Measurements from ENCODE around the gene ALX1. TPM values are rescaled to one million over a fixed set of nuclear protein-coding genes. Genes with fewer than 3 reads are reported as not detected.
A peak's percentile ranks its signal among the peaks of the same experiment; 100 is the strongest.

ALX1 gene
- total RNA-seq, 1 donor from 2014 or later: not detected

DNA sequence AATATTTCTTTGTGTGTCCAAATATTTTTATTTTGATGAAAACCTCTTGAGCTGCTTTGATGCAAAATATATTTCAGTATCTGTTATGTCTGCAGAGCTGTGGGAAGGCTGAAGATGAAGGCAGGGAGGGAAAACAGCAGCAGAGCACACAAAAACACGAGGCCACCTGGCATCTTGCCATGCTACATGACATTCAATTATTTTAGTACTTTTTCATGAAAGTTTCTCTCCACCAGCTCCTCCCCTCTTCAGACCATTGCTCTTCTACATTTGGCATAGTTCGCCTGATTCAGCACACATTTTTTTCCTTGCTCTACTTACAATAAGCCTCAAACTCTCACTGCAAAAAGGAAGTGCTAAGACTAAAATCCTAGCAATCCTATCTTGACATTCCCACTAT is 4.6 kb upstream of the ALX1 start:
- no peaks in the 10 kb centered on the region for H3K36me3 ChIP-seq
- peaks cover 20% of the 10 kb centered on the region for H3K4me1 ChIP-seq
- peaks cover 100% of the 10 kb centered on the region for H3K27me3 ChIP-seq (ENCODE audit: low read depth)
- no peaks in the 10 kb centered on the region for H3K9me3 ChIP-seq (replicated peaks)
- TF ChIP-seq, protein P1, sequence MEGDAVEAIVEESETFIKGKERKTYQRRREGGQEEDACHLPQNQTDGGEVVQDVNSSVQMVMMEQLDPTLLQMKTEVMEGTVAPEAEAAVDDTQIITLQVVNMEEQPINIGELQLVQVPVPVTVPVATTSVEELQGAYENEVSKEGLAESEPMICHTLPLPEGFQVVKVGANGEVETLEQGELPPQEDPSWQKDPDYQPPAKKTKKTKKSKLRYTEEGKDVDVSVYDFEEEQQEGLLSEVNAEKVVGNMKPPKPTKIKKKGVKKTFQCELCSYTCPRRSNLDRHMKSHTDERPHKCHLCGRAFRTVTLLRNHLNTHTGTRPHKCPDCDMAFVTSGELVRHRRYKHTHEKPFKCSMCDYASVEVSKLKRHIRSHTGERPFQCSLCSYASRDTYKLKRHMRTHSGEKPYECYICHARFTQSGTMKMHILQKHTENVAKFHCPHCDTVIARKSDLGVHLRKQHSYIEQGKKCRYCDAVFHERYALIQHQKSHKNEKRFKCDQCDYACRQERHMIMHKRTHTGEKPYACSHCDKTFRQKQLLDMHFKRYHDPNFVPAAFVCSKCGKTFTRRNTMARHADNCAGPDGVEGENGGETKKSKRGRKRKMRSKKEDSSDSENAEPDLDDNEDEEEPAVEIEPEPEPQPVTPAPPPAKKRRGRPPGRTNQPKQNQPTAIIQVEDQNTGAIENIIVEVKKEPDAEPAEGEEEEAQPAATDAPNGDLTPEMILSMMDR (IDR thresholded peaks at IDR 0.05; ENCODE audit: borderline replicate concordance): no peak
- no peak for DNase-seq
- intact Hi-C loops (cut with micrococcal nuclease): no loop called here
- no peak overlapping the region for H3K27ac ChIP-seq (replicated peaks)
- no peak overlapping the region for H3K4me3 ChIP-seq

DNA sequence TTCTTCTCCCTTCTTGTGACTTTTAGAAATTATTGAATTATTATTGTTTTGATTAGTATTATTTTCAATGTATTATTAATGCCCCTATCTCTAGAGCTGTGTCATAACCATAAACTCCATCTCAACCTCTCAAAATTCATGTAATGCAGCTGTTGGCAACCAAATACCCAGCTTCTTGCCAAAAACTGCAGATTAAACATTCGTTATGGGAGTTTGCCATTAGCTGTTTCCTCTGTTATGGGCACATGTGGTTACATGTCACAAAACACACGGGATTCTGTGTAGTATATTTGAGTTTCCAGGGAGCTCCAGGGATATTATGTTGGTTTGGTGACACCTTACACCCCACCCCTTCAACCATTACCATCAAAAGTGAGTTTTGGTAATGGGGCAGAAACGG is 2.8 kb upstream of the ALX1 start:
- no peaks in the 10 kb centered on the region for H3K9me3 ChIP-seq (replicated peaks)
- H3K36me3 ChIP-seq: no peaks in the 10 kb centered on the region
- intact Hi-C loops (cut with micrococcal nuclease): no loop called here
- H3K27ac ChIP-seq (replicated peaks): no peak overlapping the region
- peaks cover 32% of the 10 kb centered on the region for H3K4me1 ChIP-seq
- no peak overlapping the region for H3K4me3 ChIP-seq
- peaks cover 100% of the 10 kb centered on the region for H3K27me3 ChIP-seq (ENCODE audit: low read depth)
- no peak for DNase-seq
- TF ChIP-seq, protein P1 (IDR thresholded peaks at IDR 0.05; ENCODE audit: borderline replicate concordance): no peak

DNA sequence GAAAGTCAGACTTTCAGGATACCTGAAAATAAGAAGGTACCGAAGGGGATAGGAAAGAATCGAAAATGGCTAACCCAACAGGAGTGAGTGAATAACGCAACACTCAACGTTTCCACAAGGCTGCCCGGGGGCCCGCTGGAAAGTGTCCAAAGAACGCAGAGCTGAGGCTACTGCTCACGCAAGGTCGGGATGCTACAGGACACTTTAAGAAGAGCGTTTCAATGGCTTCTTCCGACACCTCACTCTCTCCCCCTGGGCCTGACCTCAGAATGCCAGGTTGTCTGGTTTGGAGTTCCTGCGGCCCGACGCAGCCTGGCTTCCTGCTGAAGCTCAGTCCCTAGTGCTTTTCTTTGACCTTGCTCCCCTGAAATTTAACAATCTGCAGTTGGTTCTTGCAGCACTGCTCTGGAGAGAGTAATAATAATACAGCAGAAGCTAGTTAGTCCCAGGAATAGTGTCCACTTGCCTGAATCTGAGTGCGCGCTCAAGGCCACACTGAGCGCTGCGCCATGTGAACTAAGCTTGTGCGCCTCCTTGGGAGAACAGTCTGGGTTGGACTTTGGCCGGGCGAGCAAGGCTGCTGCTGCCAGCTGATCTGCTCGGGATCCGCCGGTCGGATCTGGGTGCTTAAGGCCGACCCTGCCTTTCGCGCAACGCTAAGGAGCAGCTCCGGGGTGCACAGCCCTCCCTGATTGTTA is 2.0 kb upstream of the ALX1 start:
- intact Hi-C loops (cut with micrococcal nuclease): no loop called here
- H3K36me3 ChIP-seq: no peaks in the 10 kb centered on the region
- H3K4me3 ChIP-seq: no peak overlapping the region
- no peak overlapping the region for H3K27ac ChIP-seq (replicated peaks)
- H3K27me3 ChIP-seq (ENCODE audit: low read depth): peaks cover 100% of the 10 kb centered on the region
- no peaks in the 10 kb centered on the region for H3K9me3 ChIP-seq (replicated peaks)
- TF ChIP-seq, protein P1 (IDR thresholded peaks at IDR 0.05; ENCODE audit: borderline replicate concordance): no peak
- no peak for DNase-seq
- peaks cover 32% of the 10 kb centered on the region for H3K4me1 ChIP-seq

DNA sequence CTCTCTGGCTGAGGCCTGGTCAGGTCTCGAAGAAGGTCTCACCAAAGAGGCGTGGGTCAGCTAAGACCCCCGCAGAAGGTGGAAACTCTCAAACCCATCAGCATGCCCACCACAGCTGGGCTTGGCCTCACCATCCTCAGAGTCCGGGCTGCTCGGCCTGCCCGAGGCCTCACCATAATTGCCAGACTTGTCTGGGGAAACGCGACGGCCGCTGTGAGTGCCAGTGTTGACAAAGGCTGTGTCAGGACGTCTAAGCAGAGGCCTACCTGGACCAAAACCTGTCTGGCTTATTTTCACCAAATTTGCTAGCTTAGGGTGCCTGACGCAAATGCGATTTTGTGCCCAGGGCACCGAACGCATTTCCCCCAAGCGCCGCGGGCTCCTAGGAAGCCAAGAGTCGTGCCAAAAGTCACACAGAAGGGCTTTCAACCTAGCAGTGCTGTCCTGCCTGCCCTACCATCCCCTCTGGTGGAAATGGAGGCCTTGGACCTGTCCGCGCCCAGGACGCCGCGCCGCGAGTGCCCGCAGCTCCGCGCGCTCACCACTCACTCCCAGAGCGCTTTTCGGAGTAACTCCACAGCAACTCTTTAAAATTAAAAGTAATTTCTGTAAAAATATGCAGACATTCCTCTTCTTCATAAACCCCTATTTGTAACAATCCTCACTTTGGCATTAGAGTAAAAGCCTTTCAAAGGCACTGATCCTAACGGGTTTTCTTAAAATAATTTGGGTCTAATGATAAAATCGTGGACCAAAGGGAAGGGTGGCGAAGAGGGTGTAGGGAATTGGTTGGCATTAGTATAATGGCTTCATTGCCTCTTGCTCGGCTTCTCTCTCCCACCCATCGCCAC is 1.2 kb upstream of the ALX1 start:
- TF ChIP-seq, protein P1 (IDR thresholded peaks at IDR 0.05; ENCODE audit: borderline replicate concordance): no peak
- Histone ChIP-seq H3K27ac (replicated peaks) (no peak overlapping the region), H3K4me3 (peak overlapping the region; percentile 60), H3K36me3 (no peaks in the 10 kb centered on the region), H3K4me1 (peaks cover 26% of the 10 kb centered on the region), H3K9me3 (replicated peaks) (no peaks in the 10 kb centered on the region), H3K27me3 (ENCODE audit: low read depth) (peaks cover 100% of the 10 kb centered on the region)
- intact Hi-C loops (cut with micrococcal nuclease): no loop called here
- DNase-seq: no peak

GRCh38 chr12:85279449-85280164 is 413 bp upstream of the ALX1 start:
- H3K4me1 ChIP-seq: peaks cover 26% of the 10 kb centered on the region
- H3K27me3 ChIP-seq (ENCODE audit: low read depth): peaks cover 100% of the 10 kb centered on the region
- intact Hi-C loops (cut with micrococcal nuclease): no loop called here
- H3K36me3 ChIP-seq: no peaks in the 10 kb centered on the region
- H3K9me3 ChIP-seq (replicated peaks): no peaks in the 10 kb centered on the region
- DNase-seq: peak; percentile 11
- H3K4me3 ChIP-seq: peak overlapping the region; percentile 60
- TF ChIP-seq, protein P1 (IDR thresholded peaks at IDR 0.05; ENCODE audit: borderline replicate concordance): no peak
- H3K27ac ChIP-seq (replicated peaks): no peak overlapping the region

Data from left ventricle myocardium inferior (tissue), 1 donor.